WTC11 (cell line): ENCODE data around the gene HMX1. TPM values are rescaled to one million over a fixed set of nuclear protein-coding genes. Genes with fewer than 3 reads are reported as not detected.

Experiments used
- ATAC-seq: fragments of 200-7000 bp; cut with Tn5 transposase; 2 replicates; pipeline ENCODE4 v1.10.0; 2021; ENCODE audit warnings: mild to moderate bottlenecking, moderate library complexity
- CTCF ChIA-PET: fragments of 300-600 bp; sonication (Branson Sonifier 250); formaldehyde crosslinking; loops from one replicate; lab custom pipeline; 2021; ENCODE audit warnings: antibody characterized with exemption; lab: Charles Lee
- POLR2A ChIA-PET: fragments of 350-600 bp; sonication (Branson Sonifier 250); formaldehyde crosslinking; loops from one replicate; lab custom pipeline; 2021; ENCODE audit warnings: antibody characterized with exemption; lab: Charles Lee
- DNase-seq: peaks from one replicate; pipeline ENCODE4 v3.0.0; 2021; ENCODE audit warnings: low spot score
- H3K27ac Mint-ChIP-seq: 2 replicates; pipeline ENCODE4 v1.8.0; 2021; ENCODE audit warnings: mixed read lengths
- H3K27me3 Mint-ChIP-seq: 2 replicates; pipeline ENCODE4 v1.8.0; 2021; ENCODE audit warnings: low read depth, mild to moderate bottlenecking, moderate library complexity, mixed read lengths
- H3K36me3 Mint-ChIP-seq: 2 replicates; pipeline ENCODE4 v1.8.0; 2021; ENCODE audit warnings: mixed read lengths
- H3K4me1 Mint-ChIP-seq: 2 replicates; pipeline ENCODE4 v1.8.0; 2022; ENCODE audit warnings: mixed read lengths
- H3K4me3 Mint-ChIP-seq: 2 replicates; pipeline ENCODE4 v1.8.0; 2021; ENCODE audit warnings: mild to moderate bottlenecking, moderate library complexity, mixed read lengths
- H3K9me3 Mint-ChIP-seq: 2 replicates; pipeline ENCODE4 v1.8.0; 2021; ENCODE audit warnings: mixed read lengths
- AFF4 ChIP-seq: sonication (generic); formaldehyde crosslinking; IDR thresholded peaks from 2 replicates; pipeline ENCODE4 v1.8.1; 2023; ENCODE audit warnings: mild to moderate bottlenecking, missing genetic modification reagents, borderline replicate concordance
- ARID4B ChIP-seq: sonication (generic); formaldehyde crosslinking; IDR thresholded peaks from 2 replicates; pipeline ENCODE4 v1.8.0; 2023; ENCODE audit warnings: missing genetic modification reagents, mild to moderate bottlenecking, borderline replicate concordance
- CTCF ChIP-seq: fragments of 200-600 bp; IDR thresholded peaks from 2 replicates; pipeline ENCODE4 v1.8.0; 2022; ENCODE audit warnings: antibody characterized with exemption
- GTF2I ChIP-seq: fragments of 250-450 bp; sonication (Bioruptor Pico); conservative IDR thresholded peaks from 2 replicates; pipeline ENCODE4 v1.4.0; 2021; ENCODE audit warnings: mild to moderate bottlenecking
- MAX ChIP-seq: sonication (generic); formaldehyde crosslinking; IDR thresholded peaks from 2 replicates; pipeline ENCODE4 v1.8.0; 2022; ENCODE audit warnings: mild to moderate bottlenecking, missing genetic modification reagents
- NFATC4 ChIP-seq: fragments of 250-450 bp; sonication (Bioruptor Pico); IDR thresholded peaks from 2 replicates; pipeline ENCODE4 v1.9.0; 2021; ENCODE audit warnings: mild to moderate bottlenecking
- NR1H2 ChIP-seq: sonication (generic); formaldehyde crosslinking; IDR thresholded peaks from 2 replicates; pipeline ENCODE4 v1.9.0; 2021; ENCODE audit warnings: mild to moderate bottlenecking, moderate library complexity, missing genetic modification reagents
- NR2C2 ChIP-seq: sonication (generic); formaldehyde crosslinking; IDR thresholded peaks from 2 replicates; pipeline ENCODE4 v1.8.0; 2022; ENCODE audit warnings: mild to moderate bottlenecking, missing genetic modification reagents
- SP1 ChIP-seq: sonication (generic); formaldehyde crosslinking; conservative IDR thresholded peaks from 2 replicates; pipeline ENCODE4 v1.8.1; 2022; ENCODE audit warnings: missing genetic modification reagents
- ZNF232 ChIP-seq: sonication (generic); formaldehyde crosslinking; IDR thresholded peaks from 2 replicates; pipeline ENCODE4 v1.8.0; 2022; ENCODE audit warnings: mild to moderate bottlenecking, missing genetic modification reagents
- ZNF281 ChIP-seq: sonication (generic); formaldehyde crosslinking; IDR thresholded peaks from 2 replicates; pipeline ENCODE4 v1.8.0; 2023; ENCODE audit warnings: mild to moderate bottlenecking, missing genetic modification reagents
- ZNF512 ChIP-seq: sonication (generic); formaldehyde crosslinking; IDR thresholded peaks from 2 replicates; pipeline ENCODE4 v1.8.1; 2022; ENCODE audit warnings: missing genetic modification reagents, borderline replicate concordance
- total RNA-seq: library from RNA; stranded (reverse); gene quantifications from 3 replicates; pipeline ENCODE4 v1.2.3, GENCODE V29; 2021
- TF ChIP-seq, protein P1 (sequence below): sonication (generic); formaldehyde crosslinking; IDR thresholded peaks from 2 replicates; pipeline ENCODE4 v1.8.1; 2023; ENCODE audit warnings: mild to moderate bottlenecking, moderate library complexity, missing genetic modification reagents
- TF ChIP-seq, protein P2 (sequence below): sonication (generic); formaldehyde crosslinking; IDR thresholded peaks from 2 replicates; pipeline ENCODE4 v1.8.0; 2022; ENCODE audit warnings: mild to moderate bottlenecking, missing genetic modification reagents
- TF ChIP-seq, protein P3 (sequence below): sonication (generic); formaldehyde crosslinking; conservative IDR thresholded peaks from 2 replicates; pipeline ENCODE4 v1.8.1; 2022; ENCODE audit warnings: mild to moderate bottlenecking, missing genetic modification reagents

The HMX1 gene
- total RNA-seq, 1 experiment from 2014 or later: 10.0 TPM

- CTCF ChIA-PET: interaction anchor here (1.0 to 2.0 kb wide), 9 partner anchors 24 to 284 kb away, joined by 3 to 15 read pairs (median 4); no protein-coding TSS in a partner anchor
- DNase-seq: peak; percentile 71
- 0 out of 2 replicates have a peak, but pooled peaks cover under 1% of the 10 kb centered on the region for H3K9me3 Mint-ChIP-seq
- no peak overlapping the region for H3K27ac Mint-ChIP-seq
- H3K36me3 Mint-ChIP-seq: no peaks in the 10 kb centered on the region
- POLR2A ChIA-PET: interaction anchor here (0.6 to 1.7 kb wide), 6 partner anchors 19 to 165 kb away, joined by 3 to 6 read pairs (median 3); no protein-coding TSS in a partner anchor
- ATAC-seq: peak; percentile 14
- peak overlapping the region; percentile 50 for H3K4me3 Mint-ChIP-seq
- H3K27me3 Mint-ChIP-seq: peaks cover 100% of the 10 kb centered on the region
- H3K4me1 Mint-ChIP-seq: peaks cover 25% of the 10 kb centered on the region
- TF ChIP-seq ZNF512 (CRISPR knock-in tag) (no peak), NR1H2 (no peak), ARID4B (CRISPR knock-in tag) (peak; percentile 72; the same call in 1 of the 2 replicates), GTF2I (CRISPR knock-in tag) (no peak), NR2C2 (CRISPR knock-in tag) (peak; percentile 59; the same call in 1 of the 2 replicates), SP1 (CRISPR knock-in tag) (no peak), NFATC4 (CRISPR knock-in tag) (no peak), ZNF281 (CRISPR knock-in tag) (0 out of 2 replicates have a peak, but pooled peaks have one; percentile 71), MAX (CRISPR knock-in tag) (peak; percentile 99), ZNF232 (CRISPR knock-in tag) (no peak), CTCF (no peak), AFF4 (0 out of 2 replicates have a peak, but pooled peaks have one; percentile 33)
- TF ChIP-seq, protein P1, sequence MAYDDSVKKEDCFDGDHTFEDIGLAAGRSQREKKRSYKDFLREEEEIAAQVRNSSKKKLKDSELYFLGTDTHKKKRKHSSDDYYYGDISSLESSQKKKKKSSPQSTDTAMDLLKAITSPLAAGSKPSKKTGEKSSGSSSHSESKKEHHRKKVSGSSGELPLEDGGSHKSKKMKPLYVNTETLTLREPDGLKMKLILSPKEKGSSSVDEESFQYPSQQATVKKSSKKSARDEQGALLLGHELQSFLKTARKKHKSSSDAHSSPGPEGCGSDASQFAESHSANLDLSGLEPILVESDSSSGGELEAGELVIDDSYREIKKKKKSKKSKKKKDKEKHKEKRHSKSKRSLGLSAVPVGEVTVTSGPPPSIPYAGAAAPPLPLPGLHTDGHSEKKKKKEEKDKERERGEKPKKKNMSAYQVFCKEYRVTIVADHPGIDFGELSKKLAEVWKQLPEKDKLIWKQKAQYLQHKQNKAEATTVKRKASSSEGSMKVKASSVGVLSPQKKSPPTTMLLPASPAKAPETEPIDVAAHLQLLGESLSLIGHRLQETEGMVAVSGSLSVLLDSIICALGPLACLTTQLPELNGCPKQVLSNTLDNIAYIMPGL: 0 out of 2 replicates have a peak, but pooled peaks have one; percentile 56
- TF ChIP-seq, protein P2, sequence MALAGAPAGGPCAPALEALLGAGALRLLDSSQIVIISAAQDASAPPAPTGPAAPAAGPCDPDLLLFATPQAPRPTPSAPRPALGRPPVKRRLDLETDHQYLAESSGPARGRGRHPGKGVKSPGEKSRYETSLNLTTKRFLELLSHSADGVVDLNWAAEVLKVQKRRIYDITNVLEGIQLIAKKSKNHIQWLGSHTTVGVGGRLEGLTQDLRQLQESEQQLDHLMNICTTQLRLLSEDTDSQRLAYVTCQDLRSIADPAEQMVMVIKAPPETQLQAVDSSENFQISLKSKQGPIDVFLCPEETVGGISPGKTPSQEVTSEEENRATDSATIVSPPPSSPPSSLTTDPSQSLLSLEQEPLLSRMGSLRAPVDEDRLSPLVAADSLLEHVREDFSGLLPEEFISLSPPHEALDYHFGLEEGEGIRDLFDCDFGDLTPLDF (CRISPR knock-in tag): no peak
- TF ChIP-seq, protein P3, sequence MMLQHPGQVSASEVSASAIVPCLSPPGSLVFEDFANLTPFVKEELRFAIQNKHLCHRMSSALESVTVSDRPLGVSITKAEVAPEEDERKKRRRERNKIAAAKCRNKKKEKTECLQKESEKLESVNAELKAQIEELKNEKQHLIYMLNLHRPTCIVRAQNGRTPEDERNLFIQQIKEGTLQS (CRISPR knock-in tag): no peak
These were observed 20.3 kb upstream of the HMX1 start for GRCh38 chr4:8891646-8892555.
